UCSD-AML1 (cell line): ENCODE results near the gene NSFL1C.

Experiments used
- DNase-seq: peaks from one replicate; lab custom pipeline; 2025; ENCODE audit not compliant: unreplicated experiment; lab: John Stamatoyannopoulos, UW

NSFL1C gene

DNA sequence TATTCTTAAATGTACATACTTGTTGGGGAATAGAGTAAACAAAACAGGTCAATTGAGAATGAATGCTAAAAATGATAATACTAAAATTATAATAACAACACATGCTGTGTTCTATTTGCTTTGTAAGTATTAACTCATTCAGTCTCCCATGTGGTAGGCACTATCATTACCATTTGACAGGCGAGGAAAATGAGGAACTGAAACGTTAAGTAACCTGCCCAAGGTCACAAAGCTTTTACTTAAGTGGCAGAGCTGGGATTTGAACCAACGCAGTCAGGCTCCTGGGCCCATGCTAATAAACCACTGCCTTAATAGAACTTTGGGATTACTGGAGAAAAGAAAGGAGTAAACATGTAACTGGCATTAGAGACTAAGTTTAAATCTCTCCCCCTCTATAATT lies 3.8 kb downstream of the NSFL1C start:
- DNase-seq: no peak

DNA sequence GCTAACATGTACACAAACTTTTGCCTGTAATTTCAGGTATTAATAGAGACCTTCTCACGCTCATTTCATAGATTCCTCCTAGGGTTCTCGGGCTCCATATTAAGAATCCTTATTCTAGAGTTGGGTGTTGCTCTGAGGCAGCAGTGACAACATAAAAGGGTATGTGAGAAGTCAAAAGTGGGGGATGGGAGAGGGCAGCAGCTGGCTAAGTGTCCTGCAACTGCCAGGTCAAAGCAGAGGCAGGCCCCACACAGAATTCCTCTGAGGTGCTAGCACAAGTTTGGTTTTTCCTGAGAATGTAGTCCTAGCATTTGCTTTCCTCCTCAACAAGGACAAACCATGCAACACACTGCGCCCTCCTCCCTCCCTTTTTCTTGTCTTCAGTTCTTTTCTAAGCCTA lies 4.6 kb downstream of the NSFL1C start:
- DNase-seq: no peak

GRCh38 chr20:1460275-1460674 lies 6.4 kb downstream of the NSFL1C start:
- no peak for DNase-seq

GRCh38 chr20:1457992-1458391 lies 8.7 kb downstream of the NSFL1C start:
- DNase-seq: no peak

DNA sequence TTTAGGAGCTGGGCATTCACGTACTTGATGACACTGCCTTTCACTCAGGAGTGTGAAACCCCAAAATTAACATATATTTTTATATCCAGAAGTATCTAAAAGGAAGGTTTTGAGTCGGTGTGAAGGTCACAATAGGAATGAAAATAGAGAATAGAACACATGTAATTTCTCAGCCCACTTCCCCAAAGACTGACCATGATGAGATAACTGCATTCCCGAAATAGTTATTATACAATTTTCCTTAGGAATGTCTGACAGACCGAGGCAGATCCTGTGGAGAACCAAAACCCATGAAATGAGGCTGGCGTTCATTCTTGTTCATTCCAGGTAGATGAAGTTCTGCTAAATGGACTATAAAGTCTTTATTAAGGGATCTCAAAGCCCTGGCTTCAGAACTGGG lies 10.3 kb downstream of the NSFL1C start:
- DNase-seq: no peak

GRCh38 chr20:1450926-1451491 lies 15.6 kb downstream of the NSFL1C start:
- no peak for DNase-seq

GRCh38 chr20:1449370-1449769 lies 17.3 kb downstream of the NSFL1C start:
- DNase-seq: no peak

GRCh38 chr20:1448081-1448620 lies 18.5 kb downstream of the NSFL1C start:
- no peak for DNase-seq

GRCh38 chr20:1446536-1446935 lies 20.1 kb downstream of the NSFL1C start:
- DNase-seq: no peak

- DNase-seq: no peak
Measured at GRCh38 chr20:1443085-1443484, 23.6 kb downstream of the NSFL1C start.

GRCh38 chr20:1442304-1442703 lies 24.3 kb downstream of the NSFL1C start:
- DNase-seq: no peak

GRCh38 chr20:1441133-1441532 lies 25.5 kb downstream of the NSFL1C start:
- DNase-seq: no peak

DNA sequence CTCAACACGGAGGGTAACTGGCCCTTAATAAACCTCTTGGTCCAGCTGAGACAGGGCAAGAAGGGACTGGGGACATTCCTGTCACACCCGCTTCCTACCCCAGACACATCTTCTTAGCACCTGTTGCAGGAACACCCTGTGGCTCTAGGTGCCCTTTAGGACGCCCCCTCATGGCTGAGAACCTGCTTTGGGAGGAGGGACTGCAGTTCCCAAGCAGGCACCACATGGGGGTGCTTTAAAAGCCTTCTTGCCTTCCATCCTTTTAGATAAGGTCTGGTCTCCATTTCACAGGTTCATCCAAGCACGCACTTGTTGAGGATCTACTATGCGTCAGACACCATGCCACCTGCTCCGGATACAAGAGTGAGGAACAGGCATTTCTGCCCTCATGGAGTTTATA lies 26.6 kb downstream of the NSFL1C start:
- peak; percentile 37 for DNase-seq

DNA sequence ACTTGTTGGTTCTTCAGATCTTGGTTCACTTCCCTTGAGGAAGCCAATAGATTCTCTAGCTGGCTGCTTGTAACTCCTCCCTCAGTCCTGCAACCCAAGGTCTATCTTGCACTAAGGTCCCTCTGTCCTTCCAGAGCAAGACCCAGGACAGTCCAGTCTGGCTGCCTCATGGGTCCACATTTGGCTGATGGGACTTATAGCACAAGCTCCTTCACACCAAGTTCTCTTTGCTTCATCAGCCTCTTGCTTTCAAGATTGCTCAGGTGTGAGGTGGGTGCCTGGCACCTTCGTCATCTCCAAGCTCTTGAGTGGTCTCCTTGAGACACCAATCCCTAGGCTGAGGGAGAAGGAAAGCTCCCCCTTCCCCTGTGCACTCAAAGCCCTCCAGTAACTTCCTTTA lies 28.3 kb downstream of the NSFL1C start:
- DNase-seq: no peak

DNA sequence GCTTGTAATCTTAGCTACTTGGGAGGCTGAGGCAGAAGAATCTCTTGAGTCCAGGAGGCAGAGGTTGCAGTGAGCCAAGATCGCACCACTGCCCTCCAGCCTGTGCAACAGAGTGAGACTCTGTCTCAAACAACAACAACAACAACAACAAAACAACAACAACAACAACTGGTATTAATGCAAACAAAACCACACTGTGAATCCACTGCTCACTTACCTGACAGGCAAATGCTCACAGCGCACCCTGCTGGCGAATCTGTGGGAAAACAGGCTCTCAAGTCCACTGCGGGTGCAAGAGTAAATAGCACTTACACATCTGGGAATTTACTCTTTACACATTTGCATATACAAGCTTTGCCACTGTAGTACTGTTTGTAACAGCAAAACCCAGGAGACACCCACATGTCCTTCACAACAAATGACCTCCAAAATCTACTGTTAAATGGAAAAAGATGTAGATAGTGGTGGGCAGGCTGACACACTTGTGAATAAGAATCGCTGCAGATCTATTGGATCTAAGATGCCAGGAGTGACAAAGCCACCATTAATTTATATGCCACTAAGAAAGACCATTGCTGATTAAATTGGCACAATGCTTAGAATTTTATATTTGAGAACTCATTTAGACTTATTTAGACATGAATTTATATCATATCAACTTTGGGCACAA lies 29.3 kb downstream of the NSFL1C start:
- peak; percentile 67 for DNase-seq

DNA sequence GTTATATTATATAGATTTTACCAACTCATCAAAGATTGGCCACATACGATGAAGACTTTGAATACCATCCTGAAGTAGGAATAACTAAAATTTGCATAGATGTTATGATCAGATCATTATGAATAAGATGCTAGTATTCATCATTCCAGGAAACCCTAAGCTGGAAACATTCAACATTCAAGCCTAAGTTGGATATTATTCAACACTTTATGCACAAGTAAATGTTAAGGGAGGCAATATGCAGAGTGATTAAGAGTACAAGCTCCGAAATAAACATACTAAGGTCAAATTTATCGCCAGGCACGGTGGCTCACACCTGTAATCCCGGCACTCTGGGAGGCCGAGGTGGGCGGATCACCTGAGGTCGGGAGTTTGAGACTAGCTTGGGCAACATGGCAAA lies 30.4 kb downstream of the NSFL1C start:
- DNase-seq: no peak

DNA sequence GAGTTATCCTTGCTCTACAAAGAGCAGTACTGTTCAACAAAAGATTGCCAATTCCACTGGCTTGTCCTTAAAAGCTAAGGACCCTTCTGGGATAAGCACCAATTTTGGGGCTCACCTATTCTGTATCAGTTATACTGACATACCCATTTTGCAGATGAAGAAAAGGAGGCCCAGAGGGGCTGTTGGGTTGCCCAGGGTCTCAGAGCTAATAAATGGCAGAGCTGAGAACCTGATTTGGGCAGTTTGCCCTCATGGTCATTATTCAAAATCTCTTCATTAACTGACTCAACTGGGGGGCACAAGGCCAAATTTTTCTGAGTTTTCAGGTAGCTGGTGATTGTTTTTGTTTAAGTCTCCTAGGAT lies 31.3 kb downstream of the NSFL1C start:
- DNase-seq: no peak

DNA sequence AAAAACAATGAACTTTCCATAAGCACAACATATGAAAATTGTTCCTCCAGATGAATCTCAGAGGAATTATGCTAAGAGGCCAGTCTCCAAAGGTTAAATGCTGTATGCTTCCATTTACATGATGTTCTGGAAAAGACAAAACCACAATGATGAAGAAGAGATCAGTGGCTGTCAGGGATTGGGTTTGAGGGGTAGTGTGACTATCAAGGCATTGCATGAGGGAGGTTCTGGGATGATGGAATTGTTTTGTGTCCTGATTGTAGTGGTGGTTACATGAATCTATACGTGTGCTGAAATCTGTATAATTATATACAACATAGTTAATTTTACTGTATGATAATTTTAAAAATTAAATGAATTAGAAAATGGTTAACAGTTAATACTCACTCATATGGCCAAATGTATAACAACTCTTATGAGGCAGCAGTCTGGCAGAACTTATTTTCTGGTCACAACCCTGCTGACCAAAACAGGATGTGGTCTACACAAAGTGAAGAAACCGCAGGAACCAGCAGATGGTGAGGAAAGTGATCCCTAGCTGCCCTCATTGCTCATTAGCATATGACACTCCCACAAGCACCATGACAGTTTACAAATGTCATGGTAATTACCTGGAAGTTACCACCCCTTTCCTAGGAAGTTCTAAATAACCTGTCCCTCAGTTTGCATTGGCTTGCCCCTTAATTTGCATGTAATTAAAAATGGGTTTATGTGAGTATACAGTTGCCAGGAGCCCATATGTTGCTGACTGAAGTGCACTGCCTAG lies 31.9 kb downstream of the NSFL1C start:
- peak; percentile 66 for DNase-seq

- no peak for DNase-seq
Measured at GRCh38 chr20:1431158-1431557, 35.5 kb downstream of the NSFL1C start.

DNA sequence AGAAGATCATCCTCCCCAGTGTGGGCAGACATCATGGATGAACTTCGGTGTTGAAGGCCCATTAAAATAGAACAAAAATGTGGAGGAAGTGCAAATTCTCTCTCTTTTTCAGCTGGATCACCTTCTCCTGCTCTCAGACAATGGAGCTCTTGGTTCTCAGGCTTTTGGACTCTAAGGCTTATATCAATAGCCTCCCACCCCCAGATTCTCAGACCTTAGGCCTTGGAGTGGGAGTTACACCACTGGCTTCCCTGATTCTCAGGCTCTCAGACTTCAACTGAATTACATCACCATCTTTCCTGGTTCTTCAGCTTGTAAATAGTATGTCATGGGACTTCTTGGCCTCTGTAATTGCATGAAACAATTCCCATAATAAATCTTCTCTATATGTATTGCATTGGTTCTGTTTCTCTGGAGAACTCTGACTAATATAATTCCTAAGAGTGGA lies 36.6 kb downstream of the NSFL1C start:
- DNase-seq: no peak

DNA sequence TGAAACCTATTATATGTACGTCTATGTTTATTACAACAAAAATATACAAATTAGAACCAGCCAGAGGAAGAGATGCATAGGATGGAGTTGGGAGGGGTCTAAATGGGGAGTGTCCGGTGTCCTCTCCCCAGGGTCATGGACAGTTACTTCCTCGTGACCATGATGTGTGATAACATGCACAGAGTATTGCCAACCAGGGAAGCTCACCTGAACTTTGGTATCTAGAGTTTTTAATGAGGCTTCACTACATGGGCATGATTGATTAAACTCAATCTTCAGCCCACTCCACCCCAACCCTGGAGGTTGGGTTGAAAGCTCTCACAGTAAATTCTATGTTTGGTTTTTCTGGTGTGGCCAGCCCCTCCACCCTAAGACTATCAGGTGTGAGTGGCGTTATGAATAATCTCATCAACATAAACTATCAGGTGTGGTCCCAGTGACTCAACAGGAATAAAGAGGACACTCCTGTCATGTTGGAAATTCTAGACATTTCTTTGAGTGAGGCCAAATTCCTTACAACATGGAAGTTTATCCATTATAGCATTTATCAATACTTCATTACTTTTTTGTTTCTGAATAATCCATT lies 37.4 kb downstream of the NSFL1C start:
- DNase-seq: no peak
